22Rv1 (cell line): ENCODE data around the gene AP2A2.
"Not testable (repeated sequence)": the region's sequence is repeated elsewhere in the genome, so short reads cannot be mapped to it uniquely, and the experiment has no call there.

Experiments
- H3K27ac ChIP-seq: fragments of 450-650 bp; 2 replicates; pipeline ENCODE4 v1.5.1; 2017
- ZFX ChIP-seq: fragments of 450-650 bp; IDR thresholded peaks from 2 replicates; pipeline ENCODE4 v1.6.1; 2017; ENCODE audit warnings: antibody characterized with exemption, borderline replicate concordance
- TF ChIP-seq, protein P1 (sequence below): fragments of 450-650 bp; IDR thresholded peaks from 2 replicates; pipeline ENCODE4 v1.5.1; 2017; ENCODE audit warnings: mild to moderate bottlenecking

The AP2A2 gene

DNA sequence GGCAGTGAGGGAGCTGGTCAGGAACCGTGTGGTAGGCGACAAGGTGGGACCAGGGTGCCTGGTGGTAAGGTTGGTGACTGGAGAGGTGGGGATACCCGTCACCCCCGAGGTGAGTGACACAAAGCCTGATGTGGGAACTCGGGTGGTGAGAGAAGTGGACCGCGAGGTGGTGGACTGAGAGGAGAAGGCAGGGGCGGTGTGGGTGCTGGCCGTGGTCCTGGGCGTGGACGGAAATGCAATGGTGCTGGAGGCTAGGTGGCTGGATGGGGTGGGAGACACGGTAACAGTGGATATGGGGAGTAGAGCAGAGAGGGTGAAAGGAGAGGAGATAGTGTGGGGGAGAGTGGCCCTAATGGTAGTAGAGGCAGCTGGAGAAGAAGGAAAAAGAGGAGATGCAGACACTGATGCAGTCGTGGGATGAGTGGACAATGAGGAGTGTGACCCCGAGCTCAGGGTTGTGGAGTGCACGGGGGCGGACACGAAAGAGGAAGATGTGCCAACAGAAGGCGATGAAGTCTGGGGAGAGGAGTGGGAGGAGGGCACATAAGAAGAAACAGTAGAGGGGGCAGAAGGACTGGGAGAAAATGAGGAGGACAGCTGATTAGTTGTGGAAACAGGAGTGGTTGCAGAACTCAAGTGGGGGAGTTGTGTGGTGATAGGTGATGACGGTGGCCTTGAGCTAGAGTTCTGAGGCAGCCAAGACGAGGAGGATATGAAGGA, 90.3 kb downstream of the AP2A2 start:
- TF ChIP-seq, protein P1, sequence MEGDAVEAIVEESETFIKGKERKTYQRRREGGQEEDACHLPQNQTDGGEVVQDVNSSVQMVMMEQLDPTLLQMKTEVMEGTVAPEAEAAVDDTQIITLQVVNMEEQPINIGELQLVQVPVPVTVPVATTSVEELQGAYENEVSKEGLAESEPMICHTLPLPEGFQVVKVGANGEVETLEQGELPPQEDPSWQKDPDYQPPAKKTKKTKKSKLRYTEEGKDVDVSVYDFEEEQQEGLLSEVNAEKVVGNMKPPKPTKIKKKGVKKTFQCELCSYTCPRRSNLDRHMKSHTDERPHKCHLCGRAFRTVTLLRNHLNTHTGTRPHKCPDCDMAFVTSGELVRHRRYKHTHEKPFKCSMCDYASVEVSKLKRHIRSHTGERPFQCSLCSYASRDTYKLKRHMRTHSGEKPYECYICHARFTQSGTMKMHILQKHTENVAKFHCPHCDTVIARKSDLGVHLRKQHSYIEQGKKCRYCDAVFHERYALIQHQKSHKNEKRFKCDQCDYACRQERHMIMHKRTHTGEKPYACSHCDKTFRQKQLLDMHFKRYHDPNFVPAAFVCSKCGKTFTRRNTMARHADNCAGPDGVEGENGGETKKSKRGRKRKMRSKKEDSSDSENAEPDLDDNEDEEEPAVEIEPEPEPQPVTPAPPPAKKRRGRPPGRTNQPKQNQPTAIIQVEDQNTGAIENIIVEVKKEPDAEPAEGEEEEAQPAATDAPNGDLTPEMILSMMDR, result no peak
- no peak for TF ChIP-seq ZFX

DNA sequence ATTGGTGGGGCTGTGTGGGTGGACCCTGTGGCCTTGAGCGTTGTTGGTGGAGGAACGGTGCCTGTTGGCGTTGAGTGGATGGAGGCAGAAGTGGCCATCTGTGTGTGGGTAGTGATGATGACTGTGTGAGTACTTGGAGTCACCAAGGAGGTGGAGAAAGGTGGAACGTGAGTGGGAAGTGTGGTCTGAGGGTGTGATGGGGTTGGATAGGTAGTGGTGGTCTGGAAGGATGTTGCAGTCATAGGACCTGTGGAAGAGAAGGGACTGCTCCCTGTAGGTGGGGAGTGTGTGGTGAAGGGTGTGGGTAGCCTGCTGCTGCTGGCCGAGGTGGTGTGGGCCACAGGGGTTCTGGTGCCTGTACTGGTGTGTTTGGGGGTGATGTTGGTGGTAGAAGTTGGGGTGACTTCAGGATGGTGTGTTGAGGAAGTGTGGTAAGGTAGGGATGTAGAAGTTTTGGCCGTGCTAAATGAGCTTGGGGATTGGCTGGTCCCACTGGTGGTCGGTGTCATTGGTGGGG, 91.0 kb downstream of the AP2A2 start:
- not testable (repeated sequence) for H3K27ac ChIP-seq

More for the DNA sequence above, 90.3 kb downstream of the AP2A2 start:
- H3K27ac ChIP-seq, result no peak overlapping the region

DNA sequence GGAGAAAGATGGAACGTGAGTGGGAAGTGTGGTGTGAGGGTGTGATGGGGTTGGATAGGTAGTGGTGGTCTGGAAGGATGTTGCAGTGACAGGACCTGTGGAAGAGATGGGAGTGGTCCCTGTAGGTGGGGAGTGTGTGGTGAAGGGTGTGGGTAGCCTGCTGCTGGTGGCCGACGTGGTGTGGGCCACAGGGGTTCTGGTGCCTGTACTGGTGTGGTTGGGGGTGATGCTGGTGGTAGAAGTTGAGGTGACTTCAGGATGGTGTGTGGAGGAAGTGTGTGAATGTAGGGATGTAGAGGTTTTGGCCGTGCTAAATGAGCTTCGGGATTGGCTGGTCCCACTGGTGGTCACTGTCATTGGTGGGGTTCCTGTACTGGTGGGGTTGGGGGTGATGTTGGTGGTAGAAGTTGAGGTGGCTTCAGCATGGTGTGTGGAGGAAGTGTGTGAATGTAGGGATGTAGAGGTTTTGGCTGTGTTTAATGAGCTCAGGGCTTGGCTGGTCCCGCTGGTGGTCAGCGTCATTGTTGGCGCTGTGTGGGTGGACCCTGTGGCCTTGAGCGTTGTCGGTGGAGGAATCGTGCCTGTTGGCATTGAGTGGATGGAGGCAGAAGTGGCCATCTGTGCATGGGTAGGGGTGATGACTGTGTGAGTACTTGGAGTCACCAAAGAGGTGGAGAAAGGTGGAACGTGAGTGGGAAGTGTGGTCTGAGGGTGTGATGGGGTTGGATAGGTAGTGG, 91.8 kb downstream of the AP2A2 start:
- no peak overlapping the region for H3K27ac ChIP-seq
- TF ChIP-seq, protein P1, result no peak
- no peak for TF ChIP-seq ZFX

DNA sequence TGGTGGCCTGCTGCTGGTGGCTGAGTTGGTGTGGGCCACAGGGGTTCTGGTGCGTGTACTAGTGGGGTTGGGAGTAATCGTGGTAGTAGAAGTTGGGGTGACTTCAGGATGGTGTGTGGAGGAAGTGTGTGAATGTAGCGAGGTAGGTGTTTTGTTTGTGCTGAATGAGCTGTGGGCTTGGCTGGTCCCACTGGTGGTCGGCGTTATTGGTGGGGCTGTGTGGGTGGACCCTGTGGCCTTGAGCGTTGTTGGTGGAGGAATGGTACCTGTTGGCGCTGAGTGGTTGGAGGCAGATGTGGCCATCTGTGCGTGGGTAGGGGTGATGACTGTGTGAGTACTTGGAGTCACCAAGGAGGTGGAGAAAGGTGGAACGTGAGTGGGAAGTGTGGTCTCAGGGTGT, 92.4 kb downstream of the AP2A2 start:
- TF ChIP-seq ZFX, result no peak
- no peak overlapping the region for H3K27ac ChIP-seq

DNA sequence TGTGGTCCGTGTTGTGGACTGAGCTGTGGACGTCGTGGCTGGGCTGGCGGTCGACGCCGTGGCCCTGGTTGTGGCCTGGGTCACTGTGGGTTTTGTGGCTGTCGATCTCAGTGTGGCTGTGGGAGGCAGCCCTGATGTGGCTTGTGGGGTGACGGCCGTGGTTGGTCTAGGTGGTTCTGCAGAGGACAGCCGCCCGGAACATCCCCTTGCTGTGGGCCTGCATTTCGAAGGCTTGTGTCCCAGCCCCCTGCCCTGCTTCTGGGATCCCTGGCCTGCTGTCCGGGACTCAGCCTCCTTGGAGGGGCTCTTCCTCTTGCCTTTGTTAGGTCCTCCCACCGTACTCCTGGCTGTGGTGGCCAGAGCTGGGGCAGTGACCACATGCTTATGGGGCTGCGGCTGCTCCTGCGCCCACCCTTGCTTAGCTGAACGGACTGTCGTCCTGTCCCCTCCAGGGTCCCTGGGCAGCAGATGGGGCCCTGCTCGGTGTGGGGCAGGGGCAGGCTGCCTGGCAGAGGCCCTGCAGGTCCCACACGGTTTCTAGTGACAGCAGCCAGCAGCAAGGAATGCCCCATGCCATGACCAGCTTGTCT, 93.7 kb downstream of the AP2A2 start:
- TF ChIP-seq, protein P1, result no peak
- TF ChIP-seq ZFX, result no peak
- no peak overlapping the region for H3K27ac ChIP-seq

DNA sequence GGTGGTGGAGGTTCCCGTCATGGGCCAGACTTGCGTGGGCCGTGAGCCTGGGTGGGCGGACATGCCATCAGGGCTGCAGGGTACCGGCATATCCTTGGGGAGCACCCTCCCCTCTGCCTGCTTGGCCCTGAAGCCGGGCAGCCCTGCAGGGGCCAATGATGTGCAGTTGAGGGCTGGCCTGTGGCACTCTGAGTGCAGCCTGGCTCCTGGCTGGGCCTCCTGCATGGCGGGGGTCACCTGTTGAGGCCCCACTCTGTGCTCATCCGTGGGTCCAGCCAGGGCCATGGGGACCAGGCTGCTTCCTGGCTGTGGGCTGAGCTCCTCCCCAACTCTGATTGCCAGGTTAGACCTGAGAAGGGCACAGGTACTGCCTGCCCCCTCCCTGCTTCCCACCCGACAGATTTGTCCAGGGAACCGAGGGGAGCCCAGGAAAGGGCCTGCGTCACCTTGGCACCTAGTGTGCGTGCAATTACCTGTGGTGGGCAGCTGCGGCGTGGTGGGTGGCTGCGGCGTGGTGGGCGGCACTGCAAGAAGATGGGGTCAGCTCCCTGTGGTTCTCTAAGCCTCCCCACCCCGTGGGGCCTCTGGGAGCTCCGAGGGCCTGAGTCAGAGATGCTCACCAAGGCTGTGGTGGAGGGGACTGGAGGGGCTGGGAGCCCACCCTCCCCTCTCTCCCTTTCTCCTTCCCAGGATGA, 94.7 kb downstream of the AP2A2 start:
- no peak for TF ChIP-seq ZFX
- TF ChIP-seq, protein P1, result no peak
- no peak overlapping the region for H3K27ac ChIP-seq

DNA sequence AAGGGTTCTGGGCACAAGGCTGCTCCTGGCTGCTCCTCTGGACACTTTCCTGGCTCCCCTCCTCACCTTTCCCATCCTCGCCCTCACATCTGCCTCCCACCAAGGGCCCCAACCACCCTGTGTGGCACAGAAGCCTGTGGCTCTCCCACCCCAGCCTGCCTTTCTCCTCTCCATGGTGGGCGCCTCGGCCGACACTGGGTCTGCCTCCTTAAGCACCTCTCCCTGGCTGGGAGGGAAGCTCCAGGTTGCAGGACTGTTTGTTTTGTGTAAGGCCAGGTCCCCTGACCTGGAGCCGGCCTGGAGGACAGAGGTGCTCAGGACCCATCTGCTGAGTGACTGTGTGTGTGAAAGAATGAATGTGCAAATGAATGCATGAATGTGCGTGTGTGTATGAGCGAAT, 96.7 kb downstream of the AP2A2 start:
- TF ChIP-seq, protein P1, result no peak
- no peak for TF ChIP-seq ZFX
- H3K27ac ChIP-seq, result no peak overlapping the region
